A549 (cell line): ENCODE measurements around the gene GCC1. TPM values are rescaled to one million over a fixed set of nuclear protein-coding genes. Genes with fewer than 3 reads are reported as not detected.

Experiments
- ATAC-seq, 2 experiments: fragments of 200-7000 bp in 1 of 2; fragments of >200 bp in 1 of 2; cut with Nextera tagmentation in 1 of 2; cut with Tn5 transposase in 1 of 2; 3 replicates each; pipeline versions ENCODE4 v1.8.0 to v1.9.1; 2018 to 2020; ENCODE audit warnings: mild to moderate bottlenecking in 1 of 2, moderate library complexity in 1 of 2
- CTCF ChIA-PET: fragments of 300-600 bp; sonication (Branson Sonifier 250); formaldehyde crosslinking; extraction: SDS; loops from one replicate; lab custom pipeline; 2021; ENCODE audit warnings: antibody characterized with exemption, inconsistent platforms; lab: Yijun Ruan, JAX
- POLR2A ChIA-PET: fragments of 350-600 bp; formaldehyde crosslinking; extraction: SDS; loops from one replicate; lab custom pipeline; 2021; ENCODE audit warnings: antibody characterized with exemption, inconsistent platforms; lab: Yijun Ruan, JAX
- DNase-seq, 2 experiments: peaks; one replicate each; pipeline versions ENCODE4 v3.0.0 to v3.0.0-alpha.2; 2011 to 2016; ENCODE audit warnings: low read depth in 1 of 2, low spot score in 1 of 2
- FAIRE-seq: peaks from 2 replicates; lab custom pipeline; 2011; peaks lifted over from hg19 to GRCh38; lab: Jason Lieb, UNC
- H3K27ac ChIP-seq, 2 experiments: fragments of >200 bp; sonication (Bioruptor Twin); formaldehyde crosslinking; 3 replicates each; pipeline ENCODE4 v1.5.1; 2016 to 2017
- H3K4me1 ChIP-seq: fragments of >200 bp; sonication (Bioruptor Twin); formaldehyde crosslinking; 3 replicates; pipeline ENCODE4 v1.6.1; 2016
- H3K4me2 ChIP-seq: fragments of >200 bp; sonication (Bioruptor Twin); formaldehyde crosslinking; 3 replicates; pipeline ENCODE4 v1.6.1; 2016
- H3K4me3 ChIP-seq: fragments of >200 bp; sonication (Bioruptor Twin); formaldehyde crosslinking; 3 replicates; pipeline ENCODE4 v1.5.1; 2016
- H3K9me3 ChIP-seq: fragments of >200 bp; sonication (Bioruptor Twin); formaldehyde crosslinking; 3 replicates; pipeline ENCODE4 v1.6.1; 2016
- BCL3 ChIP-seq: fragments of >200 bp; sonication (Bioruptor Twin); formaldehyde crosslinking; IDR thresholded peaks from 3 replicates; pipeline ENCODE4 v1.6.1; 2016
- BHLHE40 ChIP-seq: IDR thresholded peaks from 2 replicates; pipeline ENCODE4 v1.6.1; 2012; ENCODE audit warnings: low read depth, low read length, inconsistent platforms
- CBX2 ChIP-seq: fragments of 200-600 bp; sonication (generic); IDR thresholded peaks from 2 replicates; pipeline ENCODE4 v1.6.1; 2016; ENCODE audit warnings: low read depth, mild to moderate bottlenecking, borderline replicate concordance
- CBX8 ChIP-seq: fragments of 200-600 bp; sonication (generic); IDR thresholded peaks from 2 replicates; pipeline ENCODE4 v1.6.1; 2016
- CEBPB ChIP-seq, 2 experiments: fragments of >200 bp in 1 of 2; sonication (Bioruptor Twin) in 1 of 2; formaldehyde crosslinking in 1 of 2; IDR thresholded peaks; 2 replicates each; pipeline ENCODE4 v1.6.1; 2012 to 2016
- CHD2 ChIP-seq: fragments of 150-350 bp; IDR thresholded peaks from 2 replicates; pipeline ENCODE4 v1.6.1; 2014; ENCODE audit warnings: low read length; ENCODE audit not compliant: partially characterized antibody
- CHD4 ChIP-seq: fragments of 200-600 bp; sonication (generic); IDR thresholded peaks from 2 replicates; pipeline ENCODE4 v1.6.1; 2016; ENCODE audit warnings: antibody characterized with exemption, mild to moderate bottlenecking, borderline replicate concordance
- E2F6 ChIP-seq: IDR thresholded peaks from 2 replicates; pipeline ENCODE4 v1.6.1; 2012; ENCODE audit warnings: low read depth, borderline replicate concordance
- EHMT2 ChIP-seq: fragments of 200-600 bp; sonication (generic); IDR thresholded peaks from 2 replicates; pipeline ENCODE4 v1.6.1; 2016; ENCODE audit warnings: antibody characterized with exemption, low read depth, mild to moderate bottlenecking, moderate library complexity
- ESRRA ChIP-seq: fragments of 150-350 bp; IDR thresholded peaks from 2 replicates; pipeline ENCODE4 v1.6.1; 2014; ENCODE audit warnings: mild to moderate bottlenecking, low read length, borderline replicate concordance
- FOSL2 ChIP-seq, 2 experiments: fragments of 450-650 bp in 1 of 2; fragments of >200 bp in 1 of 2; sonication (Bioruptor Twin) in 1 of 2; formaldehyde crosslinking; IDR thresholded peaks; 2 replicates each; pipeline versions ENCODE4 v1.5.0 to v1.6.1; 2016 to 2020; ENCODE audit warnings: mild to moderate bottlenecking in 1 of 2, moderate library complexity in 1 of 2
- FOXS1 ChIP-seq: fragments of 250-450 bp; sonication (Bioruptor Pico); IDR thresholded peaks from 2 replicates; pipeline ENCODE4 v1.5.0; 2020; ENCODE audit warnings: mild to moderate bottlenecking, moderate library complexity
- GATA3 ChIP-seq: IDR thresholded peaks from 2 replicates; pipeline ENCODE4 v1.6.1; 2012; ENCODE audit warnings: borderline replicate concordance
- HOXB13 ChIP-seq: fragments of 250-450 bp; sonication (Bioruptor Pico); IDR thresholded peaks from 2 replicates; pipeline ENCODE4 v1.5.0; 2020; ENCODE audit warnings: low read depth, mild to moderate bottlenecking, moderate library complexity
- HOXB5 ChIP-seq: fragments of 250-450 bp; sonication (Bioruptor Pico); IDR thresholded peaks from 2 replicates; pipeline ENCODE4 v1.5.0; 2020; ENCODE audit warnings: mild to moderate bottlenecking, moderate library complexity
- JUNB ChIP-seq: fragments of >200 bp; sonication (Bioruptor Twin); formaldehyde crosslinking; IDR thresholded peaks from 2 replicates; pipeline ENCODE4 v1.6.1; 2016
- POLR2A ChIP-seq: IDR thresholded peaks from 2 replicates; pipeline ENCODE4 v1.6.1; 2012; ENCODE audit warnings: mild to moderate bottlenecking, low read length
- RARB ChIP-seq: fragments of 250-450 bp; sonication (Bioruptor Pico); IDR thresholded peaks from 2 replicates; pipeline ENCODE4 v1.8.0; 2021; ENCODE audit warnings: mild to moderate bottlenecking, moderate library complexity
- RCOR1 ChIP-seq: fragments of 150-350 bp; IDR thresholded peaks from 2 replicates; pipeline ENCODE4 v1.6.1; 2014; ENCODE audit warnings: antibody characterized with exemption, low read length, low read depth
- RFX5 ChIP-seq: fragments of 450-650 bp; IDR thresholded peaks from 2 replicates; pipeline ENCODE4 v1.7.1; 2014; ENCODE audit warnings: antibody characterized with exemption, mild to moderate bottlenecking, moderate library complexity
- RNF2 ChIP-seq: fragments of 200-600 bp; sonication (generic); IDR thresholded peaks from 2 replicates; pipeline ENCODE4 v1.6.1; 2016; ENCODE audit warnings: low read depth, mild to moderate bottlenecking, antibody characterized with exemption, moderate library complexity, borderline replicate concordance
- TFCP2L1 ChIP-seq: fragments of 250-450 bp; sonication (Bioruptor Pico); IDR thresholded peaks from 2 replicates; pipeline ENCODE4 v1.5.0; 2021; ENCODE audit warnings: mild to moderate bottlenecking
- TP53 ChIP-seq: fragments of 250-450 bp; sonication (Bioruptor Pico); IDR thresholded peaks from 2 replicates; pipeline ENCODE4 v1.5.0; 2021; ENCODE audit warnings: mild to moderate bottlenecking, moderate library complexity
- ZC3H11A ChIP-seq: fragments of 450-650 bp; IDR thresholded peaks from 2 replicates; pipeline ENCODE4 v1.6.1; 2014; ENCODE audit warnings: antibody characterized with exemption, mild to moderate bottlenecking
- ZFP36 ChIP-seq: fragments of 450-650 bp; IDR thresholded peaks from 2 replicates; pipeline ENCODE4 v1.6.1; 2014; ENCODE audit warnings: borderline replicate concordance; ENCODE audit not compliant: partially characterized antibody
- WGBS: methylation state at CpG from one replicate; pipeline ENCODE4 v1.1.6; 2017; ENCODE audit errors: missing lambda C conversion rate; 5-methylcytosine and 5-hydroxymethylcytosine counted together
- polyA plus RNA-seq, 4 experiments: library from polyadenylated mRNA; depleted of rRNA in 3 of 4; stranded (reverse); fragments of >200 nt; fragmentation: RNase III in 1 of 4; extraction: RNeasy Plus Mini Kit Qiagen cat#74134 plus additional on column Dnase treatment in 1 of 4; gene quantifications; 2 replicates in 3 of 4; 3 replicates in 1 of 4; pipeline ENCODE4 v1.2.3, GENCODE V29; 2011 to 2017
- TF ChIP-seq, protein P1 (sequence below): fragments of 250-450 bp; sonication (Bioruptor Pico); IDR thresholded peaks from 2 replicates; pipeline ENCODE4 v1.5.0; 2021; ENCODE audit warnings: mild to moderate bottlenecking, moderate library complexity, borderline replicate concordance
- TF ChIP-seq, protein P2 (sequence below): IDR thresholded peaks from 2 replicates; pipeline ENCODE4 v1.6.1; 2012
- TF ChIP-seq, protein P3 (sequence below): fragments of >200 bp; sonication (Bioruptor Twin); formaldehyde crosslinking; IDR thresholded peaks from 2 replicates; pipeline ENCODE4 v1.6.1; 2016
- TF ChIP-seq, protein P4 (sequence below): fragments of 150-350 bp; IDR thresholded peaks from 2 replicates; pipeline ENCODE4 v1.6.1; 2014; ENCODE audit warnings: low read depth, mild to moderate bottlenecking, low read length

GCC1 gene
- polyA plus RNA-seq, 2 of the 4 experiments (the other 2 are of a cell fraction): 13.4 to 15.7 TPM

DNA sequence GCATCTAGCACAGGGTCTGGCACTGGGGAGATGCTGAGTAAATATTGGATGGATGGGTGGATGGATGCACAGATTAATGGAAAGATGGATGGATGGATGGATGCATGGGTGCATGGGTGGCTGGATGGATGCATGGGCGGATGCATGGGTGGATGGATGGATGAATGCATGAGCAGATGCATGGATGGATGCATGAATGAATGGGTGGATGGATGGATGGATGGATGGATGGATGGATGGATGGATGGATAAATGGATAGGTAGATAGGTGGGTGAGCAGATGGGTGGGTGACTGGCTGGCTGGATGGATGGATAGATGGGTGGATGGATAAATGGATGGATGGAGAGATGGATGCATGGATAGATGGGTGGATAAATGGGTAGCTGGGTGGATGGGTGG is 26.9 kb upstream of the GCC1 start:
- WGBS: 0% methylated on average over 1 of the region's 1 CpG
- ChIA-PET POLR2A (no interaction called here), CTCF (interaction anchor here (1.3 kb wide), 1 partner anchor 30 kb away, joined by 3 read pairs; no protein-coding TSS in a partner anchor)
- no peak for DNase-seq
- Histone ChIP-seq H3K9me3 (peaks cover 5% of the 10 kb centered on the region; the same call in 2 of the 3 replicates), H3K4me1 (no peaks in the 10 kb centered on the region), H3K27ac (no peak overlapping the region), H3K4me2 (no peak overlapping the region)
- FAIRE-seq: no peak
- TF ChIP-seq CBX8 (no peak), FOSL2 (IDR thresholded peaks at IDR 0.05) (no peak), FOSL2 (CRISPR knock-in tag; IDR thresholded peaks at IDR 0.05) (no peak), CEBPB (IDR thresholded peaks at IDR 0.05) (no peak), RARB (no peak), TP53 (CRISPR knock-in tag) (no peak), ZFP36 (no peak), ZC3H11A (no peak), EHMT2 (no peak), POLR2A (no peak), HOXB5 (CRISPR knock-in tag) (no peak)
- TF ChIP-seq, protein P1, sequence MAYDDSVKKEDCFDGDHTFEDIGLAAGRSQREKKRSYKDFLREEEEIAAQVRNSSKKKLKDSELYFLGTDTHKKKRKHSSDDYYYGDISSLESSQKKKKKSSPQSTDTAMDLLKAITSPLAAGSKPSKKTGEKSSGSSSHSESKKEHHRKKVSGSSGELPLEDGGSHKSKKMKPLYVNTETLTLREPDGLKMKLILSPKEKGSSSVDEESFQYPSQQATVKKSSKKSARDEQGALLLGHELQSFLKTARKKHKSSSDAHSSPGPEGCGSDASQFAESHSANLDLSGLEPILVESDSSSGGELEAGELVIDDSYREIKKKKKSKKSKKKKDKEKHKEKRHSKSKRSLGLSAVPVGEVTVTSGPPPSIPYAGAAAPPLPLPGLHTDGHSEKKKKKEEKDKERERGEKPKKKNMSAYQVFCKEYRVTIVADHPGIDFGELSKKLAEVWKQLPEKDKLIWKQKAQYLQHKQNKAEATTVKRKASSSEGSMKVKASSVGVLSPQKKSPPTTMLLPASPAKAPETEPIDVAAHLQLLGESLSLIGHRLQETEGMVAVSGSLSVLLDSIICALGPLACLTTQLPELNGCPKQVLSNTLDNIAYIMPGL (CRISPR knock-in tag): no peak
- TF ChIP-seq, protein P2, sequence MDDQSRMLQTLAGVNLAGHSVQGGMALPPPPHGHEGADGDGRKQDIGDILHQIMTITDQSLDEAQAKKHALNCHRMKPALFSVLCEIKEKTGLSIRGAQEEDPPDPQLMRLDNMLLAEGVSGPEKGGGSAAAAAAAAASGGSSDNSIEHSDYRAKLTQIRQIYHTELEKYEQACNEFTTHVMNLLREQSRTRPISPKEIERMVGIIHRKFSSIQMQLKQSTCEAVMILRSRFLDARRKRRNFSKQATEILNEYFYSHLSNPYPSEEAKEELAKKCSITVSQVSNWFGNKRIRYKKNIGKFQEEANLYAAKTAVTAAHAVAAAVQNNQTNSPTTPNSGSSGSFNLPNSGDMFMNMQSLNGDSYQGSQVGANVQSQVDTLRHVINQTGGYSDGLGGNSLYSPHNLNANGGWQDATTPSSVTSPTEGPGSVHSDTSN: no peak
- TF ChIP-seq, all 56 proteins: peak for 0
- no peak for ATAC-seq
- no peak overlapping the region for H3K4me3 ChIP-seq

DNA sequence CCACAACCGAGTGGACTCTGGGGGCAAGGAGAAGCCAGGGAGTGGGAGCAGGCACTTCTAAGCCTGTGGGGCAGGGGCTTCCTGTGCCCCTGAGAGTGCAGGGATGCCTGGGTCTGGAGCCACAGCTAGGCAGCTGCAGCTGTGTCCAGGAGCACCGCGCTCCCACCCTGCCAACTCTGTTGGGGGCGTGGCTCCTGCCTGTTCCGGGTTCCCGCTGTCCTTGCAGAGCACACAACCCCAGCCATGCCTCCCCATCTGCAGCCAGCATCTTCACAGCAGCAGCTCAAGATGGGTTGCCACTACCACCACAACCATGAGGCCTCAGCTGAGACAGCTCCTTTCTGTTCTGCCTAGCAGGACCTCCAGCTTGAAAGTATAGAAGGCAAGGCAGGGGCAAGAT is 23.9 kb upstream of the GCC1 start:
- Histone ChIP-seq H3K4me3 (no peak overlapping the region), H3K4me1 (no peaks in the 10 kb centered on the region), H3K4me2 (no peak overlapping the region)
- FAIRE-seq: no peak
- ChIA-PET POLR2A (no interaction called here), CTCF (interaction anchor here (1.2 kb wide), 1 partner anchor 121 kb away, joined by 3 read pairs; no protein-coding TSS in a partner anchor)
- no peak for DNase-seq
- no peak for TF ChIP-seq HOXB13 (CRISPR knock-in tag)
- TF ChIP-seq RFX5: no peak
- TF ChIP-seq RCOR1: no peak
- TF ChIP-seq, protein P3, sequence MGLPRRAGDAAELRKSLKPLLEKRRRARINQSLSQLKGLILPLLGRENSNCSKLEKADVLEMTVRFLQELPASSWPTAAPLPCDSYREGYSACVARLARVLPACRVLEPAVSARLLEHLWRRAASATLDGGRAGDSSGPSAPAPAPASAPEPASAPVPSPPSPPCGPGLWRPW: no peak
- TF ChIP-seq, protein P4, sequence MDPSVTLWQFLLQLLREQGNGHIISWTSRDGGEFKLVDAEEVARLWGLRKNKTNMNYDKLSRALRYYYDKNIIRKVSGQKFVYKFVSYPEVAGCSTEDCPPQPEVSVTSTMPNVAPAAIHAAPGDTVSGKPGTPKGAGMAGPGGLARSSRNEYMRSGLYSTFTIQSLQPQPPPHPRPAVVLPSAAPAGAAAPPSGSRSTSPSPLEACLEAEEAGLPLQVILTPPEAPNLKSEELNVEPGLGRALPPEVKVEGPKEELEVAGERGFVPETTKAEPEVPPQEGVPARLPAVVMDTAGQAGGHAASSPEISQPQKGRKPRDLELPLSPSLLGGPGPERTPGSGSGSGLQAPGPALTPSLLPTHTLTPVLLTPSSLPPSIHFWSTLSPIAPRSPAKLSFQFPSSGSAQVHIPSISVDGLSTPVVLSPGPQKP: no peak
- TF ChIP-seq FOXS1 (CRISPR knock-in tag): no peak
- no peak for TF ChIP-seq RNF2
- TF ChIP-seq FOSL2 (IDR thresholded peaks at IDR 0.05): no peak
- no peak for TF ChIP-seq FOSL2 (CRISPR knock-in tag; IDR thresholded peaks at IDR 0.05)
- TF ChIP-seq, all 56 proteins: peak for 0
- peaks cover 5% of the 10 kb centered on the region; the same call in 2 of the 3 replicates for H3K9me3 ChIP-seq
- H3K27ac ChIP-seq: no peak overlapping the region
- 63% methylated on average over 6 of the region's 6 CpGs for WGBS
- ATAC-seq: no peak

GRCh38 chr7:127608446-127608845 is 23.1 kb upstream of the GCC1 start:
- Histone ChIP-seq H3K9me3 (peaks cover 5% of the 10 kb centered on the region; the same call in 2 of the 3 replicates), H3K4me1 (no peaks in the 10 kb centered on the region), H3K4me3 (no peak overlapping the region), H3K27ac (no peak overlapping the region), H3K4me2 (no peak overlapping the region)
- ChIA-PET CTCF (interaction anchor here (1.2 kb wide), 1 partner anchor 122 kb away, joined by 3 read pairs; no protein-coding TSS in a partner anchor), POLR2A (no interaction called here)
- FAIRE-seq (no peak), DNase-seq (no peak), ATAC-seq (no peak)
- 43% methylated on average over 6 of the region's 6 CpGs for WGBS
- TF ChIP-seq HOXB13 (CRISPR knock-in tag) (no peak), CHD2 (no peak), ZFP36 (no peak), CBX8 (no peak), E2F6 (no peak), BCL3 (no peak), TFCP2L1 (no peak), BHLHE40 (no peak), FOSL2 (IDR thresholded peaks at IDR 0.05) (no peak), FOSL2 (CRISPR knock-in tag; IDR thresholded peaks at IDR 0.05) (no peak), CBX2 (no peak), ESRRA (no peak), RCOR1 (no peak), CHD4 (no peak), JUNB (no peak), GATA3 (no peak)
